Stimulated activated CD8-positive, alpha-beta memory T cell treated with anti-CD3 and anti-CD28 coated beads, Interleukin-7, amount 100 ng/mL, for 4 hours (primary cell): ENCODE data around the gene ATRN.

Source experiments
- DNase-seq, 2 donors: peaks; one replicate each; pipeline ENCODE4 v3.0.0-alpha.2; 2020; ENCODE audit warnings: low read depth in 2 of 2

The ATRN gene

GRCh38 chr20:3696200-3696599, 225.4 kb downstream of the ATRN start:
- DNase-seq: no peak

- DNase-seq: no peak
These were observed 226.1 kb downstream of the ATRN start for GRCh38 chr20:3696745-3697587.

DNA sequence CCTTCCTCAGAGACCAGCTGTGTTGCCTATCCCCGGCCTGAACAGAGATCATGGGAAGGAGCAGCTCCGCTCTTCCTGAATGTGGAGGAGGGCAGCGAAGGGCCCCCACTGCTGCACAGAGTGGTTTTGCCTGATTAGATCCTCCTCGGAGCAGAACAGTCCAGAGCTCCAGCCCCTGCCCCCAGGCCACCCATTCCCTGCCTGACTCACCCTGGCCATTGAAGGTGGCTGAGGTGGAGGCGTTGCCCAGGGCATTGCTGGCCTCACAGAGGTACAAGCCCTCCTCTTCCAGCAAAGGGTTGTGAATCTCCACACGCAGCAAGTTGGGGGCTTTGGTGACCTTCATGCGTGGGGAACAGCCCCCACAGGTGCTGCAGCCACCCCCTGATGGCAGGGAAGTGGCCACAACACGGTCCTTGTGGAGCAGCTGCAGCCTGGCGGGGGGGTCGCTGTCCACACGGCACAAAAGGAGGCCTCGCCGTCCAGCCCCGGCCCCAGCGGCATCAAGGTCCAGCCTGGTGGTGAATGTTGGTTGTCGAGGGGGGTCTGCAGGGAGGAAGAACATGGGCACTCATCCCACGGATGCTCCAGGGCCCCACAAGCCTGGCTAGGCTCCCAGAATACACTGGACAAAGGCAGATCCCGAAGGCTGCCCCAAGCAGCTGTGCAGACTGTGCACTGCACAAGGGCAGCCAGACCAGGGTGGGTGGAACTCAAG, 226.9 kb downstream of the ATRN start:
- DNase-seq: no peak

- no peak for DNase-seq
These were observed 227.8 kb downstream of the ATRN start for GRCh38 chr20:3698591-3699001.

DNA sequence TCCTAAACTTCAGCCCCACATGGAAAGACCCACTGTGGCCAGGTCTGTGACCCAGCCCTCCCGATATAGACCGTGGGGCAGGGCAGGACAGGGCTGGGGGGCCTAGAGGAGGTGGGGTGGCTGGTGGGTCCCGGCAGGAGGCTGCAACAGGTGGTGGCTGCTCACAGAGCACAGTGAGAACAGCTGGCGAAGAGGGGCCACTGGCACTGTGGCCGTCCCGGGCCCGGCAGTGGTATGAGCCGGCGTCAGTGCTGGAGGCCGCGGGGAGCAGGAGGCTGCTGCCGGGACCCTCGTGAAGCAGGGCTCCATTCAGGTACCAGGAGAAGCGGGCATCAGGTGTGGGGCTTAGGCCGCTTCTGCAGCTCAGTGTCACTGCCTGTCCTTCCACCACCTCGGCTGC, 228.2 kb downstream of the ATRN start:
- no peak for DNase-seq
